Transverse colon (tissue), 4 donors: ENCODE results near the gene POMGNT1. TPM values are rescaled to one million over a fixed set of nuclear protein-coding genes. Genes with fewer than 3 reads are reported as not detected.

Experiments
- DNase-seq: peaks from one replicate; pipeline ENCODE4 v3.0.0-alpha.2; 2019
- H3K27ac ChIP-seq, 4 donors: fragments of 200-600 bp; sonication (generic); 2 replicates each; pipeline ENCODE4 v1.5.1; 2016 to 2018; ENCODE audit warnings: inconsistent platforms in 4 of 4
- H3K27me3 ChIP-seq: fragments of 200-600 bp; sonication (generic); 2 replicates; pipeline ENCODE4 v1.5.1; 2017; ENCODE audit warnings: inconsistent platforms
- H3K36me3 ChIP-seq, 4 donors: fragments of 200-600 bp; sonication (generic); 2 replicates each; pipeline ENCODE4 v1.5.1; 2017 to 2019; ENCODE audit warnings: inconsistent platforms in 4 of 4
- H3K4me1 ChIP-seq, 4 donors: fragments of 200-600 bp; sonication (generic); 2 replicates each; pipeline ENCODE4 v1.5.1; 2017 to 2020; ENCODE audit warnings: inconsistent platforms in 4 of 4
- H3K4me3 ChIP-seq, 4 donors: fragments of 200-600 bp; sonication (generic); 1 replicate in 1 of 4; 2 replicates in 3 of 4; pipeline versions ENCODE4 v1.5.1 to v1.6.1; 2017 to 2019; ENCODE audit warnings: inconsistent platforms in 4 of 4
- H3K9me3 ChIP-seq, 2 donors: fragments of 200-600 bp; sonication (generic); 2 replicates each; pipeline ENCODE4 v1.5.1; 2017 to 2019; ENCODE audit warnings: inconsistent platforms in 2 of 2
- EP300 ChIP-seq: sonication (generic); formaldehyde crosslinking; IDR thresholded peaks from one replicate; pipeline ENCODE4 v1.6.1; 2017; ENCODE audit warnings: antibody characterized with exemption, low read depth
- POLR2A ChIP-seq: fragments of 450-650 bp; IDR thresholded peaks from one replicate; pipeline ENCODE4 v1.6.1; 2016; ENCODE audit warnings: antibody characterized with exemption, mild to moderate bottlenecking, moderate library complexity
- POLR2AphosphoS5 ChIP-seq, 3 donors: sonication (generic); formaldehyde crosslinking; IDR thresholded peaks; one replicate each; pipeline ENCODE4 v1.6.1; 2016; ENCODE audit warnings: antibody characterized with exemption in 3 of 3
- WGBS, 2 donors: methylation state at CpG; one replicate each; pipeline ENCODE4 v1.1.5; 2018; ENCODE audit warnings: low coverage in 1 of 2; 5-methylcytosine and 5-hydroxymethylcytosine counted together
- in situ Hi-C, 4 donors: fragments of 200-750 bp; cut with MboI; loops; one replicate each; pipeline versions ENCODE4 v1.15.0 to v1.15.1; 2017; ENCODE audit warnings: low sequenced_read_pairs in 3 of 4, low pct_ligation_motif_present in 1 of 4, low pct_unique_long_range_greater_than_20kb in 1 of 4
- intact Hi-C: fragments of 100-400 bp; cut with DNase I; formaldehyde crosslinking; loops from one replicate; pipeline ENCODE4 v1.15.1; 2023; ENCODE audit warnings: low total_unique reads
- total RNA-seq, 4 donors: library from RNA; depleted of rRNA; stranded (reverse); fragments of >200 nt; gene quantifications; one replicate each; pipeline ENCODE4 v1.1.0, GENCODE V29; 2016
- TF ChIP-seq, protein P1 (sequence below), 5 experiments: fragments of 200-600 bp in 3 of 5; fragments of 450-650 bp in 2 of 5; sonication (generic) in 3 of 5; IDR thresholded peaks; 1 replicate in 2 of 5; 2 replicates in 3 of 5; pipeline ENCODE4 v1.5.1; 2016 to 2017; ENCODE audit warnings: antibody characterized with exemption in 5 of 5, inconsistent platforms in 3 of 5, mild to moderate bottlenecking in 2 of 5, moderate library complexity in 1 of 5

The POMGNT1 gene
- total RNA-seq, 4 donors from 2014 or later = 13.3 to 35.5 (median 27.6) TPM

- no peaks in the 10 kb centered on the region for H3K27me3 ChIP-seq
- H3K9me3 ChIP-seq = no peaks in the 10 kb centered on the region
- TF ChIP-seq EP300 (no peak), POLR2AphosphoS5 (IDR thresholded peaks at IDR 0.05) (peak; percentile 25 to 81 (median 75)), POLR2A (peak; percentile 67)
- H3K36me3 ChIP-seq = peaks cover 0 to 7% (median 0%) of the 10 kb centered on the region in 4 donors
- peak; percentile 85 for DNase-seq
- H3K4me1 ChIP-seq = peaks cover 14 to 64% (median 43%) of the 10 kb centered on the region in 4 donors
- intact Hi-C loops = no loop called here
- WGBS, 2 donors = 69% methylated on average over 8 of the region's 8 CpGs; no CpG with 5 or more reads in 1 of the 2 donors
- no peak overlapping the region for H3K4me3 ChIP-seq
- H3K27ac ChIP-seq = peak overlapping the region; percentile 78 to 87 (median 86)
- in situ Hi-C loops = loop anchor here in 1 of 4 donors (5.0 kb wide), 1 partner anchor 150 kb away; no protein-coding TSS in a partner anchor
Measured at GRCh38 chr1:46187106-46187869, 10.9 kb downstream of the POMGNT1 start.

DNA sequence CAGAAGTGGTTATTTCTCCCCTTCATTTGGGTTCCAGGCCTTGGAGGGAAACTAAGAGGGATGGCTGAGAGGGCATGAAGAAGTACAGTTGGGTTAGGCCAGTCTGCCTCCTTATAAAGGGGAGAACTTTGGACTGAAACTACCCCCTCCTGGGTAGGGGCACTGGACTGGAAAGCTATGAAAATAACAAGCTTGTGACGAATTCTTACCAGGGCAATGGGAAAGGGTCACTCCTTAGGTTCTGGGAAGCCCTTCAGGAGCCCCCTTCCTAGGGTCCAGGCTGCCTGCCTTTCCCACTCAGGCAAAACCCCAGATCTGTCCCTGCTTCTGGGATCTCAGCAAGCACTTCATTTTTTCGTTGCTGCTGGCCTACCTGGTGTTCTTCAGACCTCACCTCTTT lies 12.2 kb downstream of the POMGNT1 start:
- peak overlapping the region; percentile 4 to 91 (median 87) for H3K27ac ChIP-seq
- TF ChIP-seq, protein P1, sequence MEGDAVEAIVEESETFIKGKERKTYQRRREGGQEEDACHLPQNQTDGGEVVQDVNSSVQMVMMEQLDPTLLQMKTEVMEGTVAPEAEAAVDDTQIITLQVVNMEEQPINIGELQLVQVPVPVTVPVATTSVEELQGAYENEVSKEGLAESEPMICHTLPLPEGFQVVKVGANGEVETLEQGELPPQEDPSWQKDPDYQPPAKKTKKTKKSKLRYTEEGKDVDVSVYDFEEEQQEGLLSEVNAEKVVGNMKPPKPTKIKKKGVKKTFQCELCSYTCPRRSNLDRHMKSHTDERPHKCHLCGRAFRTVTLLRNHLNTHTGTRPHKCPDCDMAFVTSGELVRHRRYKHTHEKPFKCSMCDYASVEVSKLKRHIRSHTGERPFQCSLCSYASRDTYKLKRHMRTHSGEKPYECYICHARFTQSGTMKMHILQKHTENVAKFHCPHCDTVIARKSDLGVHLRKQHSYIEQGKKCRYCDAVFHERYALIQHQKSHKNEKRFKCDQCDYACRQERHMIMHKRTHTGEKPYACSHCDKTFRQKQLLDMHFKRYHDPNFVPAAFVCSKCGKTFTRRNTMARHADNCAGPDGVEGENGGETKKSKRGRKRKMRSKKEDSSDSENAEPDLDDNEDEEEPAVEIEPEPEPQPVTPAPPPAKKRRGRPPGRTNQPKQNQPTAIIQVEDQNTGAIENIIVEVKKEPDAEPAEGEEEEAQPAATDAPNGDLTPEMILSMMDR (IDR thresholded peaks at IDR 0.05) = no peak
- TF ChIP-seq EP300 = no peak
- no peak for TF ChIP-seq POLR2AphosphoS5 (IDR thresholded peaks at IDR 0.05)
- no peak for TF ChIP-seq POLR2A
- in situ Hi-C loops = loop anchor here in 1 of 4 donors (5.0 kb wide), 1 partner anchor 149 kb away; no protein-coding TSS in a partner anchor
- H3K27me3 ChIP-seq = no peaks in the 10 kb centered on the region
- H3K4me3 ChIP-seq = no peak overlapping the region
- DNase-seq = no peak
- intact Hi-C loops = no loop called here
- 80% methylated on average over 2 of the region's 2 CpGs; no CpG with 5 or more reads in 1 of the 2 donors for WGBS, 2 donors
- peaks cover 0 to 7% (median 0%) of the 10 kb centered on the region in 4 donors for H3K36me3 ChIP-seq
- peaks cover 14 to 65% (median 43%) of the 10 kb centered on the region in 4 donors for H3K4me1 ChIP-seq
- H3K9me3 ChIP-seq = no peaks in the 10 kb centered on the region

- DNase-seq = no peak
- intact Hi-C loops (no loop called here), in situ Hi-C loops (loop anchor here in 1 of 4 donors (5.0 kb wide), 1 partner anchor 148 kb away; no protein-coding TSS in a partner anchor)
- Histone ChIP-seq H3K27ac (peak overlapping the region; percentile 86 to 91 (median 88)), H3K4me3 (no peak overlapping the region), H3K9me3 (no peaks in the 10 kb centered on the region), H3K27me3 (no peaks in the 10 kb centered on the region), H3K4me1 (peaks cover 14 to 66% (median 43%) of the 10 kb centered on the region in 4 donors), H3K36me3 (peaks cover 0 to 7% (median 0%) of the 10 kb centered on the region in 4 donors)
- WGBS, 2 donors = 50 to 70% methylated on average over 2 to 7 of the region's 7 CpGs
- TF ChIP-seq POLR2AphosphoS5 (IDR thresholded peaks at IDR 0.05) = no peak
- no peak for TF ChIP-seq POLR2A
- no peak for TF ChIP-seq EP300
- TF ChIP-seq, protein P1 (IDR thresholded peaks at IDR 0.05) = no peak
Measured at GRCh38 chr1:46184920-46185658, 13.1 kb downstream of the POMGNT1 start.

- no peak for TF ChIP-seq EP300
- 37 to 77% methylated on average over 2 to 12 of the region's 12 CpGs for WGBS, 2 donors
- peaks cover 14 to 73% (median 51%) of the 10 kb centered on the region in 4 donors for H3K4me1 ChIP-seq
Measured at GRCh38 chr1:46183926-46184557, 14.2 kb downstream of the POMGNT1 start.

More at GRCh38 chr1:46183926-46184557, 14.2 kb downstream of the POMGNT1 start:
- intact Hi-C loops = no loop called here
- no peaks in the 10 kb centered on the region for H3K9me3 ChIP-seq
- no peaks in the 10 kb centered on the region for H3K27me3 ChIP-seq
- in situ Hi-C loops = no loop called here
- peak overlapping the region; percentile 86 to 91 (median 88) for H3K27ac ChIP-seq
- peak overlapping the region in 1 of 4 donors; percentile 24 for H3K4me3 ChIP-seq
- DNase-seq = no peak
- H3K36me3 ChIP-seq = peaks cover 0 to under 1% (median 0%) of the 10 kb centered on the region in 4 donors
